ENCODE data around the gene ANKFY1.

The ANKFY1 gene

DNA sequence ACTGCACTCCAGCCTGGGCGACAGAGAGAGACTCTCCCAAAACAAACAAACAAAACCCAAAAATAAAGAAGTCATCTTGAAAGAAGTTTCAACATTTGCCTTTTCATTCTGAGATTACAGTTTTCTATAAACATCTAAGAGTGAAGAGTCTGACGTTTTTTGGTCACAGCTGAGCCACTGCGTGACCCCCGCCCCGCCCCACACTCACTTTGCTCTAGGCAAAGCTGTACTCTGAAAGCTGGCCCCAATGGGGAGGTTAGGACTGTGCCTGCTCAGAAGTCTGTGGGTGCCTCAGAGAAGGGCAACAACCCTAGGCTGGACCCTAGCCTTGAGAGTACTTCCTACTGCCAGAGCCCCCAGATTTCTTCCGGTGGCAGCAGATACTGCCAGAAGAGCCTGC, 101.5 kb downstream of the ANKFY1 start:
- DNase-seq (ENCODE audit: extremely low read depth, insufficient read length) = no peak
- no peak overlapping the region for H3K4me3 ChIP-seq (replicated peaks; ENCODE audit: low read depth, low read length)
- H3K27me3 ChIP-seq (replicated peaks; ENCODE audit: control insufficient read depth, insufficient read depth, low read length) = no peaks in the 10 kb centered on the region
- peaks cover 13% of the 10 kb centered on the region for H3K36me3 ChIP-seq (ENCODE audit: control insufficient read depth, insufficient read depth, low read length)
- TF ChIP-seq, protein P1, sequence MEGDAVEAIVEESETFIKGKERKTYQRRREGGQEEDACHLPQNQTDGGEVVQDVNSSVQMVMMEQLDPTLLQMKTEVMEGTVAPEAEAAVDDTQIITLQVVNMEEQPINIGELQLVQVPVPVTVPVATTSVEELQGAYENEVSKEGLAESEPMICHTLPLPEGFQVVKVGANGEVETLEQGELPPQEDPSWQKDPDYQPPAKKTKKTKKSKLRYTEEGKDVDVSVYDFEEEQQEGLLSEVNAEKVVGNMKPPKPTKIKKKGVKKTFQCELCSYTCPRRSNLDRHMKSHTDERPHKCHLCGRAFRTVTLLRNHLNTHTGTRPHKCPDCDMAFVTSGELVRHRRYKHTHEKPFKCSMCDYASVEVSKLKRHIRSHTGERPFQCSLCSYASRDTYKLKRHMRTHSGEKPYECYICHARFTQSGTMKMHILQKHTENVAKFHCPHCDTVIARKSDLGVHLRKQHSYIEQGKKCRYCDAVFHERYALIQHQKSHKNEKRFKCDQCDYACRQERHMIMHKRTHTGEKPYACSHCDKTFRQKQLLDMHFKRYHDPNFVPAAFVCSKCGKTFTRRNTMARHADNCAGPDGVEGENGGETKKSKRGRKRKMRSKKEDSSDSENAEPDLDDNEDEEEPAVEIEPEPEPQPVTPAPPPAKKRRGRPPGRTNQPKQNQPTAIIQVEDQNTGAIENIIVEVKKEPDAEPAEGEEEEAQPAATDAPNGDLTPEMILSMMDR (IDR thresholded peaks at IDR 0.05; ENCODE audit: insufficient read depth, low read length, poor library complexity, severe bottlenecking) = no peak

DNA sequence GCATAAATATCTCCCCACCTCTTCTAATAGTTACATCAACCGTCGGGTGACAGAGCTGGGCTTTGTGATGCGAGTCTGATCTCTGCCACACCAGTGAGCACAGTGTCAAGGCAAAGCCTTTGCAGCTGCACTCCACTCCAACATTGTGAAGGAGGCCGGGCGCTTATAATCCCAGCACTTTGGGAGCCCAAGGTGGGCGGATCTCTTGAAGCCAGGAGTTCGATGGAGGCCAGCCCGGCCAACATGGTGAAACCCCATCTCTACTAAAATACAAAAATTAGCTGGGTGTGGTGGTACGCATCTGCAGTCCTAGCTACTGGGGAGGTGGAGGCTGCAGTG, 101.8 kb downstream of the ANKFY1 start:
- no peaks in the 10 kb centered on the region for H3K27me3 ChIP-seq (replicated peaks; ENCODE audit: control insufficient read depth, insufficient read depth, low read length)
- no peak overlapping the region for H3K4me3 ChIP-seq (replicated peaks; ENCODE audit: low read depth, low read length)
- TF ChIP-seq, protein P1 (IDR thresholded peaks at IDR 0.05; ENCODE audit: insufficient read depth, low read length, poor library complexity, severe bottlenecking) = no peak
- no peak for DNase-seq (ENCODE audit: extremely low read depth, insufficient read length)
- peaks cover 11% of the 10 kb centered on the region for H3K36me3 ChIP-seq (ENCODE audit: control insufficient read depth, insufficient read depth, low read length)

DNA sequence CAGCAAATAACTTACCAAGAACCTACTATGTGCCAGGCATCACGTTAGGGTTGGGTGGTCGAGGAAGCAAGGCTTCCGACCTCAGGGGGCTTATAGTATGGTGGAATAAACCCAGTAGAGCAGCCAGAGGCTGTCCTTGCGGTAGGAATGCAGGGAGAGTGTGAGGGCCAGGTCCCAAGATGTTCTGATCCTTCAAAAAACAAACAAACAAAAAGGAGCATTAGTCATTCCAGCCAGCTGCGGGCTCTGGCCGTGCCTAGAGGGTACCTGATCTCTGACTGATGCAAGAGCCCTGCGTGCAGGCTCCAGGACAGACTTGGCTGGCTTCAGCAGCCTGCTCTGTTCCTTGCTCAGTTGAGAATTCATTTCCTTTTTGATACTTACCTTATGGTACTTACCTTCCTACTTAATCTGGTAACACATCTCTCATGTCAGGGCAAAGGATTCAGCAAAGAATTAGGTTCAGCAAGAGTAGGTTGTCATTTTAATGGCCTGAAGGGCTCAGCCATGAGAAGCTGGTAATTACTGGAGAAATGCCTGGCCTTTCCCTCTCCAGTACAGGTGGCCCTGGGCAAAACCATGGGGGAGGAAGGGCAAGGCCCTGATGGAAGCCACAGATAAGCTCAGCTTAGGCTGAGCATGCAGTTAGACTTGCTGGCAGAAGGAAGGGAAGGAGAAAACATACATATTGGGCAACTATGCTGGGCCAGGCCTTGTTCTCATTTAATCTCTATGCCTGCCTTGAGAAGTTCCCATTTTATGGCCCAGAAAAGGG, 102.4 kb downstream of the ANKFY1 start:
- no peak for DNase-seq (ENCODE audit: extremely low read depth, insufficient read length)
- Histone ChIP-seq H3K36me3 (ENCODE audit: control insufficient read depth, insufficient read depth, low read length) (peaks cover 6% of the 10 kb centered on the region), H3K4me3 (replicated peaks; ENCODE audit: low read depth, low read length) (no peak overlapping the region), H3K27me3 (replicated peaks; ENCODE audit: control insufficient read depth, insufficient read depth, low read length) (no peaks in the 10 kb centered on the region)
- TF ChIP-seq, protein P1 (IDR thresholded peaks at IDR 0.05; ENCODE audit: insufficient read depth, low read length, poor library complexity, severe bottlenecking) = no peak

DNA sequence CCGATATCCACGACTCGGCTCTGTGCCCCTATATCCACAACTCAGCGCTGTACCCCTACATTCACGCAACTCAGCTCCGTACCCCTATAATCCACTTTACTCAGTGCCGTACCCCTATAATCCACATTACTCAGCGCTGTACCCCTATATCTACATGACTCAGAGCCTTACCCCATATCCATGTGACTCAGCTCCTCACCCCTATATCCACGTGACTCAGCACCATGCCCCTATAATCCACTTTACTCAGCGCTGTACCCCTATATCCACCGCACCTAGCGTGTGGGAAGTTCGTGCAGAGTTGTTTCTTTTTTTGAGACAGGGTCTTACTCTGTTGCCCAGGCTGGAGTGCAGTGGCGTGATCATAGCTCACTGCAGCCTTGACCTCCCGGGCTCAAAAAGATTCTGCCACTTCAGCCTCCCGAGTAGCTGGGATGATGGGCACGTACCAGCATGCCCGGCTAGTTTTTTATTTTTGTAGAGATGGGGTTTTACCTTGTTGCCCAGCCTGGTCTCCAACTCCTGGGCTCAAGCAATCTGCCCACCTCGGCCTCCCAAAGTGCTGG, 103.4 kb downstream of the ANKFY1 start:
- Histone ChIP-seq H3K4me3 (replicated peaks; ENCODE audit: low read depth, low read length) (no peak overlapping the region), H3K36me3 (ENCODE audit: control insufficient read depth, insufficient read depth, low read length) (peaks cover 5% of the 10 kb centered on the region), H3K27me3 (replicated peaks; ENCODE audit: control insufficient read depth, insufficient read depth, low read length) (no peaks in the 10 kb centered on the region)
- TF ChIP-seq, protein P1 (IDR thresholded peaks at IDR 0.05; ENCODE audit: insufficient read depth, low read length, poor library complexity, severe bottlenecking) = no peak
- no peak for DNase-seq (ENCODE audit: extremely low read depth, insufficient read length)

DNA sequence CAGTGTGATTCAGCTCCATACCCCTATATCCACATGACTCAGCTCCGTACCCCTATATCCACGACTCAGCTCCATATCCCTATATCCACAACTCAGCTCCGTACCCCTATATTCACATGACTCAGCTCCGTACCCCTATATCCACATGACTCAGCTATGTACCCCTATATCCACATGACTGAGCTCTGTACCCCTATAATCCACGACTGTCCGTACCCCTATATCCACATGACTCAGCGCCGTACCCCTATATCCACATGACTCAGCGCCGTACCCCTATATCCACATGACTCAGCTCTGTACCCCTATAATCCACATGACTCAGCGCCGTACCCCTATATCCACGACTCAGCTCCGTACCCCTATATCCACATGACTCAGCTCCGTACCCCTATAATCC, 104.0 kb downstream of the ANKFY1 start:
- DNase-seq (ENCODE audit: extremely low read depth, insufficient read length) = no peak
- Histone ChIP-seq H3K36me3 (ENCODE audit: control insufficient read depth, insufficient read depth, low read length) (peaks cover 4% of the 10 kb centered on the region), H3K4me3 (replicated peaks; ENCODE audit: low read depth, low read length) (no peak overlapping the region), H3K27me3 (replicated peaks; ENCODE audit: control insufficient read depth, insufficient read depth, low read length) (no peaks in the 10 kb centered on the region)
- TF ChIP-seq, protein P1 (IDR thresholded peaks at IDR 0.05; ENCODE audit: insufficient read depth, low read length, poor library complexity, severe bottlenecking) = no peak

All from GM06990 (cell line).